Mucosa of descending colon (tissue), 3 donors: ENCODE results near the gene PDE4D. TPM values are rescaled to one million over a fixed set of nuclear protein-coding genes. Genes with fewer than 3 reads are reported as not detected.

ENCODE experiments used
- ATAC-seq: fragments of 200-7000 bp; cut with Tn5 transposase; one replicate; pipeline ENCODE4 v1.9.1; 2020; ENCODE audit warnings: mild to moderate bottlenecking, moderate library complexity
- DNase-seq, 3 donors: peaks; one replicate each; pipeline ENCODE4 v3.0.0-alpha.2; 2020
- H3K36me3 ChIP-seq: fragments of 200-600 bp; one replicate; pipeline ENCODE4 v1.8.0; 2021; ENCODE audit warnings: low read depth, mild to moderate bottlenecking
- H3K4me1 ChIP-seq: fragments of 200-600 bp; one replicate; pipeline ENCODE4 v1.8.0; 2021; ENCODE audit warnings: low read depth, mild to moderate bottlenecking
- H3K4me3 ChIP-seq: fragments of 200-600 bp; one replicate; pipeline ENCODE4 v1.8.0; 2021; ENCODE audit warnings: mild to moderate bottlenecking
- H3K9me3 ChIP-seq: fragments of 200-600 bp; one replicate; pipeline ENCODE4 v1.8.0; 2021; ENCODE audit warnings: mild to moderate bottlenecking
- intact Hi-C, 2 donors: fragments of 100-400 bp; cut with DNase I in 1 of 2; cut with micrococcal nuclease in 1 of 2; formaldehyde crosslinking; loops; one replicate each; pipeline versions ENCODE4 v1.11.0 to v1.11.1; 2022; cut with DNase I, micrococcal nuclease
- total RNA-seq, 3 donors: library from RNA; stranded (reverse); fragmentation: NEBNext Ultra II Directional in 2 of 3; extraction: Animal tissue kit (Norgen Biotek cat#: 25700) in 2 of 3; gene quantifications; one replicate each; pipeline versions ENCODE4 v1.2.1 to v1.2.4, GENCODE V29; 2021 to 2023
- TF ChIP-seq, protein P1 (sequence below): fragments of 200-600 bp; IDR thresholded peaks from one replicate; pipeline ENCODE4 v1.8.0; 2022; ENCODE audit warnings: antibody characterized with exemption, mild to moderate bottlenecking
- donor health status: DM: no; HTN: no; CAD: no; lungs with moderate emphysema.
- donor health status: DM: no; HTN: no; CAD: no.
- donor health status: DM: no; HTN: yes; CAD: no.

Gene PDE4D
- total RNA-seq, 3 donors from 2014 or later: 37.9 to 137 (median 100) TPM

DNA sequence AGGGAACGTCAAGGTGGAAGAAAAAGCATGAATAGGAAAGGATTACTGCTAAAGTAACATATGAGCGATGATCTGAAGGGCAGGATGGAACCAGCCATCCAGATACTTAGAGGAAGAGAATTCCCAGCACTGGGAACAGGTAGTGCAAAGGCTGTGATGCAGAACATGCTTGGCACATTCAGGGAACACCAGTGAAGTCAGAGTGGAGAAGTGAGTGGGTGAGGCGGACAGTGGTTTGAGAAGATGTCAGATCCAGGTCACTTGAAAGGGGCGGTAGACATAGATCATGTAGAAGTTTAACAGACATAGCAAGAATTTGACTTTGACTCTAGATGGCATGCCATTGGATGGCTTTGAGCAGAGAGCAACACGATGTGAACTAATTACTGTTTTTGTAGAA lies 374.2 kb downstream of the PDE4D start:
- intact Hi-C loops: no loop called here
- no peak for ATAC-seq

DNA sequence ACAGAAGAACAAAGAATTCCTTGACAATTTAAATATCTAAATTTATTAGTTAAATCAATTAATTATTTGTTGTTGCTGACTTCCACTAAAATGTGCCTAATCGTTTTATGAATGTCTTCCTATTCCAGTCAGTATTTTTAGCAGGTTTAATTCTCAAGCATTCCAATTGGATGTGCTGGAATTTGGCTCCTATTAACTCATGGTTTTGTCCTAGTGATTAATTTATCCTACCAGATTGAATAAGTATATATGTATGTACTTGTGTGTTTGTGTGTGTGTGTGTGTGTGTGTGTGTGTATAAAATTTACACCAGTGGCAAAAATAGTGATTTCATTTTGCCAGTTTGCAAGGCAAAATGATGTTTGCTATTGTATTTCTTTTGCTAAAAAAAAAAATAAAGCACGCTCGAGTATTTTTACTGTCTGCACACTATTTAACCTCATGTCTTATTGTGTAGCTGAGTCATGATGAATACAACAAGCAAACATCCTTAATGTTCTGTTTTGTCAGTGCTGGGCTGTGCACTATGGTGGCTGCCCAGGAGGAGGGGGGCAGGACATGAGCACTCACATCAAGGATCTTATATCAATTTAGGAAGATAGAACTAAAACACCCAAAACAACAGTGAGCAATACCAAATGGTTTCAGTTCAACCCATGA lies 375.5 kb downstream of the PDE4D start:
- peak; percentile 43 for ATAC-seq
- intact Hi-C loops: no loop called here
- TF ChIP-seq, protein P1, sequence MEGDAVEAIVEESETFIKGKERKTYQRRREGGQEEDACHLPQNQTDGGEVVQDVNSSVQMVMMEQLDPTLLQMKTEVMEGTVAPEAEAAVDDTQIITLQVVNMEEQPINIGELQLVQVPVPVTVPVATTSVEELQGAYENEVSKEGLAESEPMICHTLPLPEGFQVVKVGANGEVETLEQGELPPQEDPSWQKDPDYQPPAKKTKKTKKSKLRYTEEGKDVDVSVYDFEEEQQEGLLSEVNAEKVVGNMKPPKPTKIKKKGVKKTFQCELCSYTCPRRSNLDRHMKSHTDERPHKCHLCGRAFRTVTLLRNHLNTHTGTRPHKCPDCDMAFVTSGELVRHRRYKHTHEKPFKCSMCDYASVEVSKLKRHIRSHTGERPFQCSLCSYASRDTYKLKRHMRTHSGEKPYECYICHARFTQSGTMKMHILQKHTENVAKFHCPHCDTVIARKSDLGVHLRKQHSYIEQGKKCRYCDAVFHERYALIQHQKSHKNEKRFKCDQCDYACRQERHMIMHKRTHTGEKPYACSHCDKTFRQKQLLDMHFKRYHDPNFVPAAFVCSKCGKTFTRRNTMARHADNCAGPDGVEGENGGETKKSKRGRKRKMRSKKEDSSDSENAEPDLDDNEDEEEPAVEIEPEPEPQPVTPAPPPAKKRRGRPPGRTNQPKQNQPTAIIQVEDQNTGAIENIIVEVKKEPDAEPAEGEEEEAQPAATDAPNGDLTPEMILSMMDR: no peak

More for the DNA sequence above, 374.2 kb downstream of the PDE4D start:
- no peak for DNase-seq
- no peak overlapping the region for H3K4me3 ChIP-seq
- no peaks in the 10 kb centered on the region for H3K36me3 ChIP-seq
- TF ChIP-seq, protein P1: no peak
- H3K9me3 ChIP-seq: peaks cover 5% of the 10 kb centered on the region
- no peaks in the 10 kb centered on the region for H3K4me1 ChIP-seq

DNA sequence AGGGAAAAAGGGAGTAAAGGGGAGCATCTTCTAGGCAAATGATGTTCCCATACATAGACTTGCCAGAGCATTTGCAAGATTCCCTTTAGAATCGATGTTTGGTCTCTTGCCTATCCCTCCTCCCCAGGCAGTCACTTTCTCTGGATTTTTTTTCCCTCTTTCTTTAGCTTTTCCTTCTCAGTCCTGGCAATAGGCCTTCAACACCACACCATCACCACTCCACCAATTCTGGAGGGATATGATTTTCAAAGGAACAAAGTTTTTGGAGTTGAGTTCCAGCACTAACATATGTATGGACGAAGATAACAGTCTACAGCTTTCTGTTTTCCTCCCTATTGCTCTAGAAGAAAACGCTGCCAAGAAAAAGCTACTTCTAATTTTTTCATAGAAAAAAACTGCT lies 377.4 kb downstream of the PDE4D start:
- Histone ChIP-seq H3K9me3 (no peaks in the 10 kb centered on the region), H3K4me1 (no peaks in the 10 kb centered on the region), H3K36me3 (no peaks in the 10 kb centered on the region), H3K4me3 (no peak overlapping the region)
- no peak for DNase-seq
- TF ChIP-seq, protein P1: no peak
- no peak for ATAC-seq
- intact Hi-C loops: no loop called here

More for the DNA sequence above, 375.5 kb downstream of the PDE4D start:
- no peaks in the 10 kb centered on the region for H3K4me1 ChIP-seq
- H3K36me3 ChIP-seq: no peaks in the 10 kb centered on the region
- H3K4me3 ChIP-seq: no peak overlapping the region
- no peak for DNase-seq
- H3K9me3 ChIP-seq: no peaks in the 10 kb centered on the region

DNA sequence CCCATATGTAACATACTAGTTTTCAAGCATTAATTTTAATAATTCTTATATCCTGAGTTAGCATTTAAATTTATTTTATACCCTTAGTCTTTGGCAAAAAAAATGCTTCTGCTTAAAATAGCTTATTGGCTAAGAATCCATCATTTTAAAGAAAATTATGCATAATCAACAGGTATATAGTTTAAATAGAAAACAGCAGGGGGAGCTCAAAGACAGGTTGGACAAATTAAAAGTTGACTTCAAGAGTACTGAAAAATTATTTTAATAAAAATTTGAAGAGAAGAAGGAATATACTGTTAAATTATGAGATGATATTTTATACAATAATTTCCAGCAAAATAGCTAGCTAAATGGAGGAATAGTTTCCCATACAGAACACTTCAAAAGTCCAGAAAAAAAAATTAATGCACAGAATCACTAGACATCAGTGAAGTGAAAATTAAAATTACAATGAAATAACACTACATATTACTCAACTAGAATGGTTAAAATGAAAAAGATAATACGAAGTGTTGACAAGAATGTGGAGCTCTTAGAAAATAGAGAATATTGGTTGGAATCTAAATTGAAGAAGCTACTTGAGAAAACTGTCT lies 387.1 kb downstream of the PDE4D start:
- Histone ChIP-seq H3K9me3 (no peaks in the 10 kb centered on the region), H3K4me1 (no peaks in the 10 kb centered on the region), H3K4me3 (no peak overlapping the region), H3K36me3 (no peaks in the 10 kb centered on the region)
- intact Hi-C loops: loop anchor here (5.0 to 10.0 kb wide), 2 partner anchors 156 to 168 kb away; no protein-coding TSS in a partner anchor
- DNase-seq: no peak
- ATAC-seq: no peak
- TF ChIP-seq, protein P1: no peak

GRCh38 chr5:59504043-59504442 lies 389.5 kb downstream of the PDE4D start:
- Histone ChIP-seq H3K4me1 (no peaks in the 10 kb centered on the region), H3K36me3 (no peaks in the 10 kb centered on the region), H3K9me3 (no peaks in the 10 kb centered on the region), H3K4me3 (no peak overlapping the region)
- no peak for ATAC-seq
- no peak for DNase-seq
- intact Hi-C loops: loop anchor here in 1 of 2 donors (10.0 kb wide), 1 partner anchor 171 kb away; no protein-coding TSS in a partner anchor
- TF ChIP-seq, protein P1: no peak
